HG03354 (cell line): Measurements from ENCODE around the gene DPP7.

Source experiments
- ATAC-seq: cut with Tn5 transposase; IDR thresholded peaks from one replicate; pipeline ENCODE4 v1.9.1; 2021; ENCODE audit warnings: mild to moderate bottlenecking; ENCODE audit not compliant: unreplicated experiment, poor library complexity, severe bottlenecking

DPP7 gene

GRCh38 chr9:137114613-137115393 is at the start of gene DPP7:
DPP7 (minus strand) TSS chr9:137114733; CDS start chr9:137114713, 20 bp downstream.
- peak; percentile 71 for ATAC-seq

- no peak for ATAC-seq
These were observed 49.3 kb upstream of the DPP7 start for GRCh38 chr9:137163805-137164204.

GRCh38 chr9:137163365-137163715 is 48.8 kb upstream of the DPP7 start:
- ATAC-seq: no peak

GRCh38 chr9:137162505-137163364 is 48.2 kb upstream of the DPP7 start:
- no peak for ATAC-seq

- no peak for ATAC-seq
These were observed 47.3 kb upstream of the DPP7 start for GRCh38 chr9:137161558-137162486.

GRCh38 chr9:137160716-137161557 is 46.4 kb upstream of the DPP7 start:
- ATAC-seq: no peak

GRCh38 chr9:137160054-137160425 is 45.5 kb upstream of the DPP7 start:
- ATAC-seq: no peak

- ATAC-seq: no peak
These were observed 44.8 kb upstream of the DPP7 start for GRCh38 chr9:137159105-137160053.

- ATAC-seq: no peak
These were observed 44.1 kb upstream of the DPP7 start for GRCh38 chr9:137158625-137159024.

- ATAC-seq: no peak
These were observed 43.3 kb upstream of the DPP7 start for GRCh38 chr9:137157618-137158415.

GRCh38 chr9:137156567-137157375 is 42.2 kb upstream of the DPP7 start:
- ATAC-seq: no peak

GRCh38 chr9:137152844-137153405 is 38.4 kb upstream of the DPP7 start:
- ATAC-seq: no peak

- peak; percentile 44 for ATAC-seq
These were observed 36.3 kb upstream of the DPP7 start for GRCh38 chr9:137150617-137151457.

GRCh38 chr9:137149942-137150616 is 35.5 kb upstream of the DPP7 start:
- ATAC-seq: peak; percentile 22

GRCh38 chr9:137149363-137149762 is 34.8 kb upstream of the DPP7 start:
- ATAC-seq: no peak
